ENCODE measurements around the gene GTPBP3.

GTPBP3 gene

DNA sequence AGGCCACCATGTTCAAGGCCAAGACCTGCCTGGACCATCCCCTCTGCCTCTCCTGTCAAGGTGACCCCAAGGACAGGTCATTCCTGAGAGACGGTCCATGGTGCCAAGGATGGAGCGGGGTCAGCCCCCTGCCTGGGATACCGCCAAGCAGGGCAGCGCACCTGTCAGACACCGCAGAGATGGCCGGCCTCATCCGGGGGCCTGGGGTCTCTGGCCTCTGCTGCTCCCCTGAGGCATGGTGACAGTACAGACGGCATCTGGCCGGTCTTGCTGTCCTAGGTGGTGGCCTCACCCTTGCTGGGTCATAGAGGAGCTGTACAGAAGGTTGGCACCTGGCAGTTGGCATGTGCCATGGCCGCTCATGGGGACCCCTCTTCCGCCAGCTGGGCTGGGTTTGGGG lies 16.9 kb upstream of the GTPBP3 start:
- TF ChIP-seq, protein P1, sequence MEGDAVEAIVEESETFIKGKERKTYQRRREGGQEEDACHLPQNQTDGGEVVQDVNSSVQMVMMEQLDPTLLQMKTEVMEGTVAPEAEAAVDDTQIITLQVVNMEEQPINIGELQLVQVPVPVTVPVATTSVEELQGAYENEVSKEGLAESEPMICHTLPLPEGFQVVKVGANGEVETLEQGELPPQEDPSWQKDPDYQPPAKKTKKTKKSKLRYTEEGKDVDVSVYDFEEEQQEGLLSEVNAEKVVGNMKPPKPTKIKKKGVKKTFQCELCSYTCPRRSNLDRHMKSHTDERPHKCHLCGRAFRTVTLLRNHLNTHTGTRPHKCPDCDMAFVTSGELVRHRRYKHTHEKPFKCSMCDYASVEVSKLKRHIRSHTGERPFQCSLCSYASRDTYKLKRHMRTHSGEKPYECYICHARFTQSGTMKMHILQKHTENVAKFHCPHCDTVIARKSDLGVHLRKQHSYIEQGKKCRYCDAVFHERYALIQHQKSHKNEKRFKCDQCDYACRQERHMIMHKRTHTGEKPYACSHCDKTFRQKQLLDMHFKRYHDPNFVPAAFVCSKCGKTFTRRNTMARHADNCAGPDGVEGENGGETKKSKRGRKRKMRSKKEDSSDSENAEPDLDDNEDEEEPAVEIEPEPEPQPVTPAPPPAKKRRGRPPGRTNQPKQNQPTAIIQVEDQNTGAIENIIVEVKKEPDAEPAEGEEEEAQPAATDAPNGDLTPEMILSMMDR (IDR thresholded peaks at IDR 0.05; ENCODE audit: low read depth, low read length), result no peak
- no peak for DNase-seq (ENCODE audit: low read depth in 2 of 2)
- no peak overlapping the region for H3K4me3 ChIP-seq (replicated peaks in 1 of 2; ENCODE audit: low read depth in 2 of 2, low read length in 2 of 2)

DNA sequence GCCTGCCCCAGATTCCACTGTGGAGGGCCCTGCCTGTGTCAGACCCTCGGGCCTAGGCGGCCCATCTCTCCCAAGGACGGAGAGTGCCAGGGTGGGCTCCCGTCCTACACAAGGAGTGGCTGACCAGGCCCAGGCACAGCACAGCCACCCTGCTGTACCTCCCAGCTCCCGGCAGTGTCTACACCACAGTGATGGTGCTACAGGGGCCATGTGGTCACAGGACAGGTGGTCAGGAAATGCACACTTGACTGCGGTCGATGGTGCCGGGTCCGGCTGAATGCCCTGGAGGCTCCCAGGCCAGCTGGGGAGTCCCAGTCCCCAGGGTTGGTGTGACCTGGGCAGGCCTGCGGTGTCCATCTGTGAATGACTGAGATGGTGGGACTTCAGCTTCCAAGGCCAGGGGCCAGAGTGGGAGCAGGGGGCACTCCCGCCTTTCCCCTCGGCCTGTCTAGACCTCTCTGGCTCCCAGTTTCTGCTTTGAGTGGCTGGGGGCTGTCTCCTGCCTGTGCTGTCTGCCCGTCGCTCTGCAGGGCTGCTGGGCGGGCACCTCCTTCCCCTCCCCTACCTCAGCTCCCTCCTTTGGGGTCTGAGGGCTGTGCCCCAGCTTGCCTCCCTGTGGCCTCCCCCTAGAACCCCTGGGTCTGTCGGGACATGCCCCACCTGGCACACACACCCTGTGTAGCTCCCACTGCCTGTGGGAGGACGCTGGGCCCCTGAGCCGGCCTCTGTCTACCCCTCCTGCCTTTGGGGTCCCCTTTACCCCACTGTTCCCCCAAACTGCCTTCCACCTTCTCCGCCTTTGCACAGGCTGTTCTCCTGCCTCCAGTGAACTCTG lies 15.5 kb upstream of the GTPBP3 start:
- no peak overlapping the region for H3K4me3 ChIP-seq (replicated peaks in 1 of 2; ENCODE audit: low read depth in 2 of 2, low read length in 2 of 2)
- DNase-seq (ENCODE audit: low read depth in 2 of 2), result no peak
- TF ChIP-seq, protein P1 (IDR thresholded peaks at IDR 0.05; ENCODE audit: low read depth, low read length), result no peak

DNA sequence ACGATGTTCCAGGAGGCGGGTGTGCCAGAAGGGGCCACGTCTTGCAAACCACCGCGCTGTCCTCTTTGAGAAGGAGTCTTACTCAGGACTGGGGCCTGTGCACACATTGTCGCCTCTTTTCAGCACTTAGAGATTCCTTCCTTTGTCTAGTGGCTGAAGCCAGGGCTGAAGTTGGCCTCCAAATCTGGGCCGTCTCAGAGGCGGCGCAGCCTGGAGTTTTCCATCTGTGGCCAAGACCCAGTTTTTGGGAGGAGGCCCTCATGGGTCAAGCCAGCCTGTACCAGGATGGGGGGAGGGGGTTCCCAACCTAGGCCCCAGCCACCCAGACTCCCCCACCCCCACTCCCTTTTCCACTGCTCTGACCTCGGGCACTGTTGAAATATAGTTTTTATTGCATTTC lies 14.5 kb upstream of the GTPBP3 start:
- no peak for DNase-seq (ENCODE audit: low read depth in 2 of 2)
- TF ChIP-seq, protein P1 (IDR thresholded peaks at IDR 0.05; ENCODE audit: low read depth, low read length), result no peak
- no peak overlapping the region for H3K4me3 ChIP-seq (replicated peaks in 1 of 2; ENCODE audit: low read depth in 2 of 2, low read length in 2 of 2)

DNA sequence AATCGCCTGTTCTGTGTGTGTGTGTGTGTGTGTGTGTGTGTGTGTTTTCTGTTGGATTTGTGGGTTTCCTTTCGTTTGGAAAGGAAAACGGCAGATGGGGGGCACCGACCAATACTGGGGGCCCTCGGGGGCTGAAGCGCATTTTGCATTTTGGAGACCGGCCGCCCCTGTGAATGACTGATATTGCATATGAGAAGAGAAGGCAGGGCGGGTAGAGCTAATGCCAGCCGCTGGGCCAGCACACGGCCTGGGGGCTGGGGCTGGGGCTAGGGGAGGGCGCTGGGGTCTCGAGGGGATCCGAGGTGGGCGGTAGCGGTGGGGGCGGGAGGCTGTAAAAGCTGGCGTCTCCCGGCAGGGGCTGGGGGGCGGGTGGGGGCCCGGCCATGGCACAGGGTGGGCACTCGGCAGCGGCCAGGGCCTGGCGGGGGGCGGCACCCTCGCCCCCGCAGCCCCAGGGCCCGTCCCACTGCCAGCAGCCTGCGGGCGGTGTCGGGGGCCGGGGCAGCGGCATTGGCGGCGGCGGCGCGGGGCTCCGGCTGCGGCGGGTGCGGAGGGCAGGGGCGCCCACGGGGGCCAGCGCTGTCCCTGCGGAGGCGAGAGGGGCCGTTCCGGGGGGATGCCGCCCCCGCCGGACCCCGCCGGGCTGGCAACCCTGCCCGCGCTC lies 13.9 kb upstream of the GTPBP3 start:
- TF ChIP-seq, protein P1 (IDR thresholded peaks at IDR 0.05; ENCODE audit: low read depth, low read length), result no peak
- no peak for DNase-seq (ENCODE audit: low read depth in 2 of 2)
- no peak overlapping the region for H3K4me3 ChIP-seq (replicated peaks in 1 of 2; ENCODE audit: low read depth in 2 of 2, low read length in 2 of 2)

DNA sequence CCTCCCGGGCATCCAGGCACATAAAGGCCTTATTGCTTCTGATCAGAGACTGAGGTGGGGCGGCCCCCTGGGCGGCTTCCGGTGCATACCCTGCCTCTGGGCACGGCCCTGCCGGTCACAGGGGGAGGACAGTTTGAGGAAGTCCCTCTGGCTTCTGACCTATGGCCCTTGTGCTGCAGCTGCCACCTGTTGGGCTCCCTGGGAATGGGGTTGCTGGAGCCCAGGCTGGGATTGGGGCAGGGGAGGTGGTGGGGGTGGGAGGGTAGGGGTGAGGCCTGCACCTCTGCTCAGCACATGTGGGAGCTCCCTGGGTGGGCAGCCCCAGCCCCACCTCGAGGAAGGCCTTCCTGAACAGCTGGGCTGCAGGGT lies 13.4 kb upstream of the GTPBP3 start:
- H3K4me3 ChIP-seq (replicated peaks in 1 of 2; ENCODE audit: low read depth in 2 of 2, low read length in 2 of 2), result no peak overlapping the region
- TF ChIP-seq, protein P1 (IDR thresholded peaks at IDR 0.05; ENCODE audit: low read depth, low read length), result no peak
- no peak for DNase-seq (ENCODE audit: low read depth in 2 of 2)

DNA sequence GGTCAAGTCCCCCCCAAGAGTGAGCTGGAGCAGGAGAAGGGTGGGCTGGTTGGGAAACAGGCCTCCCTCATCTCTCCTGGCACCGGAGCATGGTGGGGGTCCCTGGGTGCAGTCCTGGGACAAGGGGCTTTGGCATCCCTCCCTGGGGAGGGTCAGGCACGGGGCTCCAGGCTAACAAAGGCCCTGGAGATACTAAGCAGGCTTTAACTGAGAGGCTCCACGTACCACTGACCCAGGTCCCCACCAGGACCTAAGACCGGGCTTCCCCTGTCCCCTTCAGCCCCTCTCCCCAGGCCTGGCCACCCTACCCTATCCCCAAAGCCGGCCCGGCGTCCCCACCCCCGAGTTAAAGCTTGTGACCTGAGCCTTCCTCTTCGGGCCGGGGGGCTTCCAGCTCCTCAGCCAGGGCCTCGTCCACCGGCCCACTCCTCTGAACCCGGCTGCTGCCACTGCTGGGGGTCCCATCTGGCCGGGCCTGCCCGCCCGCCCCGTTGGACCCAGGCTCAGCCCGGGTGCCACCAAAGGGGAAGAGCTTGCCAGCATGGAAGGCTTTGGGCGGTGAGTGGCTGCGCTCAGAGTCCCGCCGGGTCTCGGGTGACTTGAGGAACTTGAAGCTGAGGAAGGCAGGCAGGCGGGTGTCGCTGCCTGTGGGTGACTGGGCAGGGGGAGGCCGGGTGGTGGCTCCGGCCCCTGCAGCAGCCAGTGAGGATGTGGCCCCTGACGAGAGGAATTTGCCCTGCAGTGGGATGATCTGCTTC lies 12.8 kb upstream of the GTPBP3 start:
- TF ChIP-seq, protein P1 (IDR thresholded peaks at IDR 0.05; ENCODE audit: low read depth, low read length), result no peak

More for the DNA sequence above, 12.8 kb upstream of the GTPBP3 start:
- no peak for DNase-seq (ENCODE audit: low read depth in 2 of 2)
- H3K4me3 ChIP-seq (replicated peaks in 1 of 2; ENCODE audit: low read depth in 2 of 2, low read length in 2 of 2), result no peak overlapping the region
